PFSK-1 (cell line): ENCODE measurements around the gene SMIM5.

Experiments used
- FOXP2 ChIP-seq: optimal IDR thresholded peaks from 2 replicates; pipeline ENCODE3; 2011; ENCODE audit warnings: borderline replicate concordance, control low read depth, inconsistent platforms; ENCODE audit not compliant: insufficient read depth; ENCODE audit errors: extremely low read length, extremely low read depth
- POLR2AphosphoS5 ChIP-seq: IDR thresholded peaks from 2 replicates; pipeline ENCODE4 v1.6.1; 2012; ENCODE audit warnings: low read depth, mild to moderate bottlenecking, control low read depth, low read length, moderate library complexity
- REST ChIP-seq, 2 experiments: IDR thresholded peaks; 2 replicates each; pipeline versions ENCODE4 v1.6.1 to v1.8.0; 2011 to 2012; ENCODE audit warnings: low read depth in 2 of 2, low read length in 2 of 2, control low read depth in 1 of 2, inconsistent platforms in 1 of 2, mild to moderate bottlenecking in 1 of 2, moderate library complexity in 1 of 2; ENCODE audit not compliant: insufficient read depth in 1 of 2
- TAF1 ChIP-seq: IDR thresholded peaks from 2 replicates; pipeline ENCODE4 v1.6.1; 2012; ENCODE audit warnings: low read length, control low read depth, borderline replicate concordance; ENCODE audit not compliant: insufficient read depth

- no peak for TF ChIP-seq TAF1
- no peak for TF ChIP-seq POLR2AphosphoS5
- no peak for TF ChIP-seq REST (IDR thresholded peaks at IDR 0.05; ENCODE audit: insufficient read depth in 1 of 2, low read depth in 2 of 2, low read length in 2 of 2)
- TF ChIP-seq FOXP2 = no peak
These were observed 806 bp upstream of the SMIM5 start for GRCh38 chr17:75632428-75632827.
